GM19467 (cell line): ENCODE results near the gene CLDN9.

Experiments used
- ATAC-seq: cut with Tn5 transposase; IDR thresholded peaks from one replicate; pipeline ENCODE4 v1.9.1; 2021; ENCODE audit warnings: mild to moderate bottlenecking, moderate library complexity; ENCODE audit not compliant: unreplicated experiment

Gene CLDN9

GRCh38 chr16:3012828-3013420 lies at the start of gene CLDN9:
Gene CLDN9, plus strand, starts transcription at chr16:3012923. Its CDS starts 440 bp downstream, at chr16:3013363.
- ATAC-seq, result no peak

- ATAC-seq, result no peak
Observed at GRCh38 chr16:2963074-2963722, 49.5 kb upstream of the CLDN9 start.

GRCh38 chr16:2963723-2964474 lies 48.8 kb upstream of the CLDN9 start, which contains the start of gene KREMEN2:
Gene KREMEN2, plus strand, starts transcription at chr16:2964275. Its CDS starts 246 bp downstream, at chr16:2964521.
- no peak for ATAC-seq

- ATAC-seq, result no peak
Observed at GRCh38 chr16:2964475-2965336, 48.0 kb upstream of the CLDN9 start.

- ATAC-seq, result no peak
Observed at GRCh38 chr16:2966043-2966807, 46.5 kb upstream of the CLDN9 start.

GRCh38 chr16:2966808-2967191 lies 45.9 kb upstream of the CLDN9 start:
- ATAC-seq, result no peak

- ATAC-seq, result no peak
Observed at GRCh38 chr16:2967211-2967631, 45.5 kb upstream of the CLDN9 start.

DNA sequence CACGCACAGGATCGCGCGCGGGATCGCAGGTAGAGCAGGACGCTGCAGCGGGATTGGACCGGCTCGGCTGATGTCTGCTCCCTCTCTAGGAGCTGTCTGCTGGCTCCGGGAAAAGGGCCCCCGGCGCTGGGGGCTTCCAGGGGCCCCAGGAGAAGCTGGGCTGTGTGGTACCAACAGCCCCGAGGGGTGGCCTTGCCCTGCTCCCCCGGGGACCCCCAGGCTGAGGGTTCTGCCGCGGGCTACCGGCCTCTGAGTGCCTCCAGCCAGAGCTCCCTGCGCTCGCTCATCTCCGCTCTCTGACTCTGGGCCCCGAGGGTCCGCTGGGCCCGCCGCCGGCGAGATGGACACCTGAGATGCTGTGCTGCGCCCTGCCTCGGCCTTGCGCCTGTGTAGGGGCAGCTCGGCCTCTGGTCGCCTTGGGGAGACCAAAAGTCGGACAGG lies 45.0 kb upstream of the CLDN9 start:
- no peak for ATAC-seq

DNA sequence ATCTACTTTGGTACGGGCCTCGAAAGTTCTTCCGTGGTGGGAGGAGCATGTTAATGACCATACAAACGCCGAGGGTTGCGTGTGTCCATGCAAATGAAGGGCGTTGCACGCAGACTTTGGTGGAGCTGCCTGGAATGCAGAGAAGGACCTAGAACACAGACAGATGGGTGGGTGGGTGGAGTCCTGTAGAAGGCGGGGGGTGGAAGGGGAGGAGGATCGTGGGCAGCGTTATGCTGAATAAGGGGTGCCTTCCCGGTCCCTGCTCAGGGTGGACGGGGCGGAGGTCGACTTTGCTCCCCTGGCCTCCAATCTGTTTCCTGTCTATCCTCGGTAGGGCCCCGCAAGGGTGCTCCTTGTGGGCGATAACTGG lies 44.4 kb upstream of the CLDN9 start:
- no peak for ATAC-seq

GRCh38 chr16:2968738-2969544 lies 43.8 kb upstream of the CLDN9 start, which contains the start of gene PAQR4:
Gene PAQR4, plus strand, starts transcription at chr16:2969348. Its CDS starts 327 bp downstream, at chr16:2969675.
- ATAC-seq, result peak; percentile 61

- ATAC-seq, result peak; percentile 30
Observed at GRCh38 chr16:2969545-2970521, 42.9 kb upstream of the CLDN9 start.

GRCh38 chr16:2970563-2970962 lies 42.2 kb upstream of the CLDN9 start:
- no peak for ATAC-seq

- no peak for ATAC-seq
Observed at GRCh38 chr16:2971134-2971984, 41.4 kb upstream of the CLDN9 start.

GRCh38 chr16:2971985-2972784 lies 40.5 kb upstream of the CLDN9 start:
- no peak for ATAC-seq

DNA sequence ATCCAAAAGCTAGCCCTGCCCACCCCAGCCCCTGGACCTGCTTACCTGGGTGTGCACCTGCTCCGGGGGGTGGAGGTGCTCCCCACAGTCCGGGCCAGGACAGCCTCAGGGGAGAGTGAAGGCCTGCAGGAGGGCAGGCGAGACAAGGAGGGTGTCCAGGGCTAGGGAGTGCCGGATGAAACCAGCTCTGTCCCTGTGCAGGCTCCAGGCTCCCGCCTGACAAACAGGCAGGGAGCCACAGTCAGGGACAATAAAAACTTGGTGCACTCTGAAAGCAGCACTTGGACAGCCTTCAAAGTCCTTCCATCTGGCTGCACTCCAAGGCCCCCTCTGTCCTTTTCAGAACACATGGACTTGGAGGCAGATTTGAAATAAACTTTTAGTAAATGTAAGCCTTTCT lies 39.6 kb upstream of the CLDN9 start:
- no peak for ATAC-seq

DNA sequence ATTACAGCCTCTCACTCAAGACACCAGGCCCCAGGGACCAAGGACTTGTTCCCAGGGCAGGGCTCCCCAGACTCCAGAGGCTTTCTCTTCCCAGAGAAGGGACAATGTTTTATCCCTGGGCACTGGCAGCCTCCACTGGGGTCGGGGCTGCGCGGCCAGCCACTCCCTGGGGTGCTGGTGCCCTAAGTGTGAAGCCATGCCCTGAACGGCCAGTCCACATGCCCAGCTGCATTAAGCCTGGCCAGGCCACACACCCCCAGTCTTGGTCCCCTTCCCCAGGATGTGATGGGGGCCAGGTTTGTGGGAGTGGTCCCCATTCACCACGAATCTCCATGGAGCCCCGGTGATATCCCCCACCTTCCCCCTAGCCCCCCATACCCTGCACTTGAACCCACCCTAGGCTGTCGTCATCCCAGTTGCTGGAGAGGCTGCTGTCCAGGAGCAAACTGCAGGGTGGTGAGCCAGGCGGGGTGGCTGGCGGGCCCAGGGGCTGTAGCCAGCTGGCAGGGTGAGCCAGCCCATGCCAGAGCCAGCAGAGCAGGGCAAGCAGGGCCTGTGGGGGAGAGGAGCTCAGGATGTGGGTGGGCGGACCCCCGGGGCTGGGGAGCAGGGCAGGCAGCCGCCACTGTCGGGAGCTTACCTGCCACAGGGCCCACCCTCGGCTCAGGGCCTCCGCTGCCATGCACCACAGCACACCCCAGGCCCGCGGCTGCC lies 39.0 kb upstream of the CLDN9 start:
- ATAC-seq, result no peak
